Erythroblast (primary cell): ENCODE data around the gene ADAMTS9.
A peak's percentile ranks its signal among the peaks of the same experiment; 100 is the strongest.

Experiments used
- DNase-seq, 2 experiments: peaks; one replicate each; lab custom pipeline; 2025; lab: John Stamatoyannopoulos, UW
- GATA1 ChIP-seq: IDR thresholded peaks from 2 replicates; pipeline ENCODE4 v1.6.1; 2011; ENCODE audit warnings: low read depth, mild to moderate bottlenecking, control low read depth, low read length, moderate library complexity
- POLR2A ChIP-seq: IDR thresholded peaks from 2 replicates; pipeline ENCODE4 v1.6.1; 2011; ENCODE audit warnings: mild to moderate bottlenecking, low read length

The ADAMTS9 gene

DNA sequence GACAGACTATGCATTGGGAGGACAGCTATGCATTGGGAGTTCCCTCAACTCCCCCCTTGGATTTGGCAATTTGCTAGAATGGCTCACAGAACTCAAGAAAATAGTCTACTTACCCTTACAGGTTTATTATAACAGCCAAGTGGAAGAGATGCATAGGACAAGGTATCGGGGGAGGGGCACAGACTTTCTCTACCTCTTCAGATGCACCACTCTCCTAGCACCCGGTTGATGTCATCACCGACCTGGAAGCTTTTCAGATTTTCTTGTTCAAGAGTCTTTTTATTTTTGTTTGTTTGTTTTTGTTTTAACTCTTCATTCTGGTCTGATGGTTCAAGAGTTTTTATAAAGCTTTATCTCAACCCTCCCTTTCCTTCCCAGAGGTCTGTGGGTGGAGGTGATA, 20.7 kb upstream of the ADAMTS9 start:
- no peak for TF ChIP-seq GATA1
- TF ChIP-seq POLR2A: no peak
- no peak for DNase-seq

DNA sequence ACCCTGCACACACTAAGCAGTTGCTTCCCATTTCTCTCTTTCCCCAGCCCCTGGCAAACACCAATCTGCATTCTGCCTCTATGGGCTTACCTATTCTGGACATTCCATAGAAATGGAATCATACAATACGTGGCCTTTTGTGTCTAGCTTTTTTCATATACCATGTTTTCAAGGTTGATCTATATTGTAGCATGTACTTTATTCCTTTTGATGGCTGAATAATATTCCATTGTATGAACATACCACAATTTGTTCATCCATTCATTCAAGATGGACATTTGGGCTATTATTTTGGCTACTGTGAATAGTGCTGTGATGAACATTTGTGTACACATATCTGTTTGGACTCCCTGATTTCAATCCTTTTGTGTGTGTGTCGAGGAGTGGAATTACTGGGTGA, 18.1 kb upstream of the ADAMTS9 start:
- no peak for DNase-seq
- TF ChIP-seq GATA1: no peak
- no peak for TF ChIP-seq POLR2A

DNA sequence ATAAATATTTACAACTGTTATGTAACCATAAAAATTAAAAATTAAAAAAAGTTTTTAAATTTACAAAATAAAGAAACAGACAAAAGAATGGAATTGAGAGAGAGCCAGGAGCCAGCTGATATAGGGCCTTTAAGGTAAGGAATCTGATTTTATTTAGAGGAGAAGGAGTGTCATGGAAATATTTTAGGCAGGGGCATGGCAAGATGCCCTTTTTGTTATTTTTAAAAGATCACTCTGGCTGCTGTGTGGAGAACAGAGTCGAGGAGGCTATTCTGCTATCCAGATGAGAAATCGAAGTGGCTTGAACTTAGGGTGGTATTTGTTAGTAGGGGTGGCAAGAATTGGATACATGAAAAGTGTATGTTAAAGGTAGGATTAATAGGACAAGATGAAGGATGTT, 9.1 kb upstream of the ADAMTS9 start:
- no peak for TF ChIP-seq POLR2A
- no peak for TF ChIP-seq GATA1
- DNase-seq: no peak

DNA sequence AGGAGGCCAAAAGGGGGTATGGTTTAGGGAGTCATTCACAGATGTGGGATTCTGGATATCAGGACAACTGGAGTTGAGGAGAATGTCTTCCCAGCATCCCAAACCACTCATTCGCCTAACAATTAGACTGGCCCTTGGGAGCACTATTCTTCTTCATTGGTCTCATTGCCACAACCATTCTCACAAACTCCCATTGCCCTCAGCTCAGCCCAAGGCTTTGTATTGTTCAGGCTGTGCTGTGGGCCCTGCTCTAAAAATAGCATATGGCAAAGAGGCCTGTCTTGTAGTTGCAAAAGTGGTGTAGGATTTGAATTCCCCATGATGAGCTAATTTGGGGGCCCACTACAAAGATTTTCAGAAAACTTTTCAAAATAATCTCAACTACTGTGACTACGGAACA, 6.3 kb upstream of the ADAMTS9 start:
- TF ChIP-seq POLR2A: no peak
- no peak for TF ChIP-seq GATA1
- no peak for DNase-seq

DNA sequence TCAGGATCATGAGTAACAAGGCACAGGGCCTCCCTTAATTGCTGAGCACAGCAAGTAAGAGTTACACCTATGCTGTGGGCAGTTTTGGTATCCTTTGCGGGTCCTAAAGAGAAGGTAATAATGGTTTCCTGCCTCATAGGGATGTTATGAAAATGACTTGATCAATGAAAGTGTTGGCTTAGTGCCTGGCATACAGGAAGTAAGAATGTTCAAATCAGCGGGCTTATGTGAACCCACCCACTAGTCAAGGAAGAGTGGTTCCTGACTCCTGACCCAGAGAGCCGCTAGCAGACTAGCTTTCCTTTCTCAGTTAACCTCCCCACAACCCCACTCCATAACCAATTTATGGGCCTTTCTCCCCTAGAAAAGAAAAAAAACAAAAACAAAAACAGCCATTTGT, 5.2 kb upstream of the ADAMTS9 start:
- no peak for DNase-seq
- TF ChIP-seq GATA1 (no peak), POLR2A (no peak)

DNA sequence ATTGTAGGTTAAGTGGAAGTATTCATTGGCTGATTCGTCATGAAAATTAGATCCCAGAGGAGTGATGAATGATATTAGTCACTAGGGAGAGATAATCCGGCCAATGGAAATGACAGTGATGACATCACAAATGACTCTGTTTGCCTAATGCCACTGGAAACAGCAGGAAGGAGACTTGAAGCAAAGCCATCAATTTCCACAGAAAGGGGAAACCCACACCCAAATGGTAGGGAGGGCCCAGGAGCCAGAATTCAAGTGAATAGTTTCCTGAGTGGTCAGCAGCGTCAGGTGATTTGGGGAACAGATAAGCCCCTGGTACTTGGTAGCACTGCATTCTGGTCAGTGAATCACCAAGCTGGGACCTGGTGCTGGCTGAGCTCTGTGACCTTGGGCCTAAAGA, 3.3 kb upstream of the ADAMTS9 start:
- TF ChIP-seq POLR2A (no peak), GATA1 (no peak)
- no peak for DNase-seq

DNA sequence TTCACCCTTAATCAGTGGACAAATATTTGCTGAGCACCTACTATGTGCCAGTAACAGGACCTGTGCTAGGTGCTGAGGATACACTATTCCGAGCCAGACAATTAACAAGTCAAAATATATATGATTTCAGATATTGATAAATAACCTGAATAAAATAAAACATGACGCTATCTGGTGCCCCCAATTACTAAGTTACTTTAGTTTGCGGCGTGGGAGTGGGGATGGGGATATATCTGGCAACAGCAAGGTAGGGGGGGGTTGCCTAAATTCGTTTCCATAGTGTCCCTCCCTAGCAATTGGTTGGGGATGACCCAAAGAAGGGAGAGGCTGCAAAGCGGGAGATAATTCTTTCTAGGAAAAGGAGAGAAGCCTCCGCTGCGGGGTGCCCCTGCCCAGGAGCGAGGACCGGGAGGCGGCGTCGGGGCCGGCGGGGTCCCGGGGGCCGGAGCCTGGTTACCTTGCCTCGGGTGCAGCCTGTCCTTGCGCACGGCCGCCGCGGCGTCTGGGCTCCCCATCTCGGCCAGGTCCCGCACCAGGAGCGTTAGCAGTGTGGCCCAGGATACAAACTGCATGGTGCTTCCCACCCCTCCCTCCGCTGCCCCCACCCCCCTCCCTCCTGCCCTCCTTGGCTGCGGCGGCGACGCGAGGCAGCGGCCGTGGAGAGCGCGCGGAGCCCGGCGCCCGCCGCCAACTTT, 567 bp downstream of the ADAMTS9 start:
- TF ChIP-seq POLR2A (no peak), GATA1 (no peak)
- peak in 1 of 2 experiments; percentile 35 for DNase-seq

DNA sequence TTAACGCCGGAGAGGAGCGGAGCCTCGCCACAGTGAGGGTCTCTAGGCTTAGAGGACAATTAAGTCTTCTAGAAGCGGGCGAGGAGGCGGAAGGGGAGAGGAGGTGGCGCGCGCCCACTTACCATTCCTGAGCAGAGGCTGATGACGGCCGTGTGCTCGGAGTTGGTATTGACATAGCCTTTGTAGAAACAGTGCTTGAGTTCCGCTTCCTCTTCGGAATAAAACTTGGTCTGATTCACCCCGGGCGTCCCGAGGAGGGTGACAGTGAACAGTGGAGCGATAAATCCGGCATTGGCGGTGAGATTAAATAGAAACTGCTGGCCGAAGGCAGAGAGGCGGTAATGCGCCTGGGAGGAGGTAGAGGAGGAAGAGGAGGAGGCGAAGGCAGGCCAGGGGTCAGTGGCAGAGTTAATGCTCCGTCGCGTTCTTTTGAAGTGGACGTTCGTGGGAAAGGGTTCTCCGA, 1.3 kb downstream of the ADAMTS9 start:
- TF ChIP-seq GATA1: no peak
- no peak for TF ChIP-seq POLR2A
- peak; percentile 33 to 41 for DNase-seq

DNA sequence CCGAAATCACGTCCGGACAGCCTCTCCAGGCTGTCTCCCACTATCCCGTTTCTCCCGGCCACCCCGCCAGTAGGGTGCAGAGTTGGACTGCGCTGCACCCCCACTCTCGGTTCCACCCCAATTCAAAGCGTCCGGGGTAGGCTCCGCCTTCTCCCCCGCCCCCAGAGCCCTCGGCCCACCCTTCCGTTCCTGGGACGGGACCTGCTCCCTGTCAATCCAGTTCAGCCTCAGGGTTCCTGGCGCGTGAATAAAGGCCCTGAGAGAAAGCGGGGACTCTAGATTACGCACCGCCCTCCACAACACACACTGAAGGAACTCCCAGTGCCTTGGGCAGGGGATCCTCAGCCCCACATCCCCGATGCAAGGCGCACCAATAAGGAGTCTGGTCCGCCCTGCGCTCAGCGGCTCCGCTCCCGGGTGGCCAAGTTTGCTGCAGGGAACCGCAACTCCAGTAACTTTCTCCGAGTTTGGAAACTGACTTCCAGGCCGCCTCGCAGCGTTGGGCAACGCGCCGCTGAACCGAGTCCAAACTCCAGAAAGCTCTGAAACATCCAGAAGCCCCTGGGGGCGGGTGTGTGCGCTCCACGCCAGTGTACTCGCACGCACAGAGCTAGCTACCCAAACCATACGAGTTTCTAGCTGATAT, 1.9 kb downstream of the ADAMTS9 start:
- TF ChIP-seq POLR2A (no peak), GATA1 (no peak)
- DNase-seq: peak; percentile 50 to 57

DNA sequence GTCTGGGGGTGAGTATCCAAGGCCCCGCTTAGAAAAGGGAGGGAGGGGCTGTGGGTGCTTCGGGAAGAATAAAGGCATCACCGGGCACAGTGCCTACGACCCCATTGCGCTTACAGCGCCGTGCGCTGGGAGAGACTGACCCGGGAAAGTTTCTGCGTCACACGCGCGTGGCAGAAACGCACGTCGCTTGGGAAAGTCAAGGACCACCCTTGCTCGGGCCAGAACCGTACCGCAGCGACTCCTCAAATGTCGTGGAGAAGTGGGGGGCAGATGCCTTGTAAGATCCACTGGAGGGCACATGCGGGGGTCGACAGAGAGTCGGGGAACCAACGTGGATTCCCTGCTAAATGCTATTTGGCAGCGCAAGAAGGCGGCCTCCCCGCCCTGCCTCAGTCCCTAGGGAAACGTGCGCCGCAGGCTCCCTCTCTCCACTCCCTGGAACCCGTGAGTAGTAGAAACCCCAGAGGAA, 2.4 kb downstream of the ADAMTS9 start:
- TF ChIP-seq GATA1: no peak
- TF ChIP-seq POLR2A: no peak
- no peak for DNase-seq

DNA sequence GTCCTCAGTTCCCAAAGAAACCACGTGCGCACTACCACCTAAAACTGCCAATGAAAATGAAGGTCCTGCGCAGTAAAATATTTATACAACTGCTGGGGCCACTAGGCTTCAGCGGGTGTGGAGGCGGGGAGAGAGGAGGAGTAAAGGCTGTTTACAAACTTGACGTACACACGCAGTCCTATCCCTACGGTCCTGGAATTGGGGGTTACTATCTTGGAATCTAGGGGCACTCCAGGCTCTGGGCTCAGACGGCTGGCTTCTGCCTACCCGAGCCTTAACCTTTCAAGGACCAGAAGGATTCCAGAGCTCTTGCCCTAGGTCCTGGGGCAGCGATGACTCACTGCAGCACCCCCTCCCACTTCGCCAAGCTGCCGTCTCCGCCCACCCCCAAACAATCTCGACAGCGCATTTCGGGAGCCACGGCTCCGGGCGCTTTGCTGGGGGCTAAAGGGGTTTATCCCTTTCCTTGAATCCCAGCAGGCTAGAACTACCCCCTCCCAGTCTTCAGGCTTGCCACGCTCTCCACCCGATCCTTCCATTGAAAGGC, 3.0 kb downstream of the ADAMTS9 start:
- DNase-seq: no peak
- TF ChIP-seq GATA1 (no peak), POLR2A (no peak)

DNA sequence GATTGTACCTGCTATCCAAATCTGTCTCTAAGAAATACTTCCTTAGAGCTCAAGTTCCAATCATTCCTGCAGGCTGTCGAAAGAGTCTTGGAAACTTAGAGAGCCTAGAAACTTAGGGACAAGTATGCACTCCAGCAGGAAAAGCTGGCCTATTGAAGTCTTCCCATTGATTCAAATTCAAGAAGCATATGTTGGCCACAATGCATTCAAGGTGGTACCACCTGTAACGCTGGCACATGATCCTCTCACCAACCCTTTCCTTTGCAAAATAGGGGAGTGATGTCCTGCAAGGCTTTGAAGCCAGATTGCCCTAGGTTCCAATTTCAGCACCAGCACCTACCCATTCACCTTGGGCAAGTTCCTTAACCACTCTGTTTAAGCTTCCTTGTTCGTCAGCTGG, 6.0 kb downstream of the ADAMTS9 start:
- TF ChIP-seq GATA1 (no peak), POLR2A (no peak)
- DNase-seq: no peak

DNA sequence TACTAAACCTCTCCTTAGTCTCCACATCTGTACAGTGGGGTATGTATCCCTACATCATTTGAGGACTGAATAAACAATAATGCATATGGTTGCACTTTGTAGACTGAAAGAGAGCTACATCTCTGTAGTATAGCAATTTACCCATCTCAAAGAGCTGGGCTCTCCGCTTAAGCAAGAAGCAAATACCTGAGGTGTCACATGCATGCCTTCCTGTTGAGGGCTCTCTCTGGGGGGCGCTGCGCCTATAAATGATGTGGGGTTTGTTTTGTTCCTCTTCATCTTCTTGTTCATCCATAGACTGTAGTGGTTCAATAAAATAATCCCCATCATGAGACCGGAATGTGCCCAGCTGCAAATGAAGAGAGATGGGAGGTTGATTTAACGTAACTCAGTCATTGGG, 6.8 kb downstream of the ADAMTS9 start:
- TF ChIP-seq GATA1: no peak
- no peak for TF ChIP-seq POLR2A
- DNase-seq: no peak

DNA sequence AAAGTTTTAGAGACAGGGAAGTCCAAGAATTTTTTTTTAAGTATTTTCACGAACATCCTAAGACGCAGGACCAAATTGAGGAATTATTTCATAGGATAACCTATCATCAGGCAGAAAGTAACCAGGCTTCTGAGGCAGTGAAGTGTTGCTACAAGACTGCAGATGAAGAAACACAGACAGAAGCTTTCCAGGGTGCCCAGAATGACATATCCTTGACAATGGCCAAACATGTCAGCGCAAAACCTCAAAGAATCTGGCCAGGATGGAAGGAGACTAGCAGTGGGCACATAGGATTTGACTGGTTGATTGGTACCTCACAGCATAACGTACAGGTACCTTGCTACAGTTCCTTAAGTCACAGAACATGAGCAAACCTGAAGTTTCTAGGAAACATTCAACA, 7.5 kb downstream of the ADAMTS9 start:
- DNase-seq: no peak
- no peak for TF ChIP-seq POLR2A
- TF ChIP-seq GATA1: no peak
